Activated CD4-positive, alpha-beta T cell treated with anti-CD3 and anti-CD28 coated beads, Interleukin-2, amount 50 U/mL, for 1 hour (primary cell): ENCODE results near the gene NBAS.
"Not testable (repeated sequence)": the region's sequence is repeated elsewhere in the genome, so short reads cannot be mapped to it uniquely, and the experiment has no call there.

Experiments used
- DNase-seq: peaks from one replicate; pipeline ENCODE4 v3.0.0-alpha.2; 2020

NBAS gene

DNA sequence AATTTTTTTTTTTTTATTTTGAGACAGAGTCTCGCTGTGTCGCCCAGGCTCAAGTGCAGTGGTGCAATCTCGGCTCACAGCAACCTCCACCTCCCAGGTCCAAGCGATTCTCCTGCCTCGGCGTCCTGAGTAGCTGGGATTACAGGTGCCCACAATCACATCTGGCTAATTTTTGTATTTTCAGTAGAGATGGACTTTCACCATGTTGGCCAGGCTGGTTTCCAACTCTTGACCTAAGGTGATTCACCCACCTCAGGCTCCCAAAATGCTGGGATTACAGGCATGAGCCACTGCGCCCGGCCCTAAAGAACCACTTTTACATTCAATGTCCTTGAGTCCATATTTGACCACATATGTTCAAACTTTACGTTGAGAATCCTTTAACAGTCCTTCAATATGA, 156.6 kb downstream of the NBAS start:
- DNase-seq, result not testable (repeated sequence)

DNA sequence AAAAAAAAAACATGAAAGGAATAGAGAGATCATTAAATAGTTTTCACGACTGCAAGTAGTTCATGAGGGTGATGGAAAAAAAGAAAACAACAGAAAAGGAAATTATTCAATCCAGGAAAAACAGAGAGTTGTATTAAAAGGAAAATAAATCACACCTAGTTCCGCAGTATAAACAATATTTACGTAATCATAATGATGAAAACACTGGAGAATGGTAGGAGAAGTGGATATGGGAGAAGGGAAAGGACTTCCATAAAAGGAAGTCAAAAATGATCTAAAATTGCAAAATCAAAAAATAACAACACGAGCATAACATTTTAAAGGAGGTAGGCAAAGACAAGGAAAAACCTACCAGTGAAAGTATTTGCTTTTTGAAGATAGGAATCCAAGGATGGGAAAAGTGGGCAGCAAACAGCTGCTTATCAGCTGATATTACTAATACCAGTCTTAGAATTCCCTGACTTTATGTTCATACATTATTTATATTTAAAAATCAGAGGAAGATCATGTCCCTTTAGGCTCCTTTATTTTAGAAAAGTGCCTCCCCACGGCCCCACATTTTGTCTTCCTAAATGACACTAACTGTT, 160.8 kb downstream of the NBAS start:
- no peak for DNase-seq

DNA sequence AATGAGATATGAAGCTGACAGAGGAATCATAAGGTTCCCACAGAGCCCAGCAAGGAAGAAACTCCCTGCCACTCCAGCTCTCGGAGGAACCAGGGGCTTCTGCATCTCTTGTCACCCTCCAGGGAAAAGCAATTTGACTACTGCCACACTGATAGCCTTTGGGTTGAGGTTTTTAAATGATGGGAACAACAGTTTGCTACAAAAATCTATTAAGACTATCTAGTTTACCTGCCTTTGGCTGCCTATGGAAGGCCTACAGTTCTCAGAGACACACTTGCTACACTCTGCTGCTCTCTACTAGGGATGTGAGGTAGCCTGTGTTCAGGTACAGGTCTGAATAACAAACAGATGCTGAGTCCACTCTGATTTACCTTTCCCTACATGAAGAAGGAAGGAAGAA, 161.9 kb downstream of the NBAS start:
- DNase-seq, result no peak

GRCh38 chr2:15391751-15392150, 169.4 kb downstream of the NBAS start:
- DNase-seq, result no peak

DNA sequence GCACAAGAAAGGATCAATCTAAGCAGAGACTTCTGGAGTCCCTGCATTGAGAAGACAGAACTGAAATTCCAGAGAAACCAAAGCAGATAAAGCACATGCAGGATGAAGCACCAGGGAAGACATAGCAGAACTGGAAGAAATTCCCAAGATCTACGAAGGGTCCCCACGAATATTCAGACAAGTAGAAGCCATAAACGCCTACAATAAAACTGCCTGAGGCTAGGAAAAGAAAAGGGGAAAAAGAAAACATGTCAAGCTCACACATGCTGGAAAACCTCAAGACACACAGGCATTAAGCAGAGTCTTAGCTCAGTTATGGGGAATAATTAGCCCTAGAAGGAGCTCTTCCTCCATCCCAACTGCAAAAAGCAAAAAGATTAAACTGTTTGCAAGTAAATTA, 171.2 kb downstream of the NBAS start:
- DNase-seq, result no peak

DNA sequence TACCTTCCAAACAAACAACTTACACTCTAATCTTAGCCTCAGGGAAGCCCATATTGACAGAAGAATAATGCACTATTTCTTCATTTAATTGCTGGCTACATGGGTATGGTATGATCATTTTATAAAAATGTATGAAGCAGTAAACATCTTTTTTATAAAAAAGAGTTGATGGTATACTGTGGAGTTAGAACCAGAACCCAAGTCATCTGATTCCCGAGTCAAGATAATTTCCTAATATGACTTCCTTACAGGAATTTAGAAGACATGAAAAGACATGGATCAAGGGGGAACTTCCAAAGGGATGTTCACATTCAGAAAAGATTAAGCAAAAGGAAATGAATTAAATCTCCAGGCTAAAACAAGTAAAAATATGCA, 171.8 kb downstream of the NBAS start:
- no peak for DNase-seq

GRCh38 chr2:15388406-15389325, 172.5 kb downstream of the NBAS start:
- no peak for DNase-seq

- no peak for DNase-seq
These were observed 175.9 kb downstream of the NBAS start for GRCh38 chr2:15385184-15385583.

GRCh38 chr2:15383695-15384350, 177.3 kb downstream of the NBAS start:
- DNase-seq, result no peak

DNA sequence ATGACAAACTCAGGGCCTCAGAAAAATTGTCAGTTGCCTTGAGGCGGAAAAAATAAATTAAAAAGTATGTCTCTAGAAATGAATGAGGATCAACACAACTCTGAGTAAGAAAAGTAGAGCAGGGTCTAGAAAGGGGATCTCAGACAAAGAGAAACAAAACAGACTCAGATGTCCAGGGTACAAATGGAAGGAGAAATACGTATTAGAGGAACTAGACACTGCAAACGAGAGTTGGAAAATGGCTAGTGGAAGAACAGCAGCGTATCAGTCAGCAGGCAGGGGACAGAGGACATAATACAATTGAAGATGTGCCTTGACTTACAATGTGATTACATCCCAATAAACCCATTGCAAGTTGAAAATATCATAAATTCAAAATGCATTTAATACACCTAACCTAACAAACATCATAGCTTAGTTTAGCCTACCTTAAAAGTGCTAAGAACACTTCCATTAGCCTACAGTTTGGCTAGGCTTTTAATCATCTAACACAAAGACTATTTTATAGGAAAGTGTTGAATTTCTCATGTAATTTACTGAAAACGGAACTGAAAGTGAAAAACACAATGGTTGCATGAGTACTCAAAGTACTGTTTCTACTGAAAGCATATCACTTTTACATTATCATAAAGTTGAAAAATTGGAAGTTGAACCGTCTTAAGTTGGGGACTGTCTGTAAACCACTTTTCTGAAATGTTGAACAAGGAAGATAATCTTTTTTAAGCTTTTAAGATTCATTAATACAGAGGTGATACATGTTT, 182.8 kb downstream of the NBAS start:
- DNase-seq, result no peak

- no peak for DNase-seq
These were observed 183.9 kb downstream of the NBAS start for GRCh38 chr2:15377202-15377601.

DNA sequence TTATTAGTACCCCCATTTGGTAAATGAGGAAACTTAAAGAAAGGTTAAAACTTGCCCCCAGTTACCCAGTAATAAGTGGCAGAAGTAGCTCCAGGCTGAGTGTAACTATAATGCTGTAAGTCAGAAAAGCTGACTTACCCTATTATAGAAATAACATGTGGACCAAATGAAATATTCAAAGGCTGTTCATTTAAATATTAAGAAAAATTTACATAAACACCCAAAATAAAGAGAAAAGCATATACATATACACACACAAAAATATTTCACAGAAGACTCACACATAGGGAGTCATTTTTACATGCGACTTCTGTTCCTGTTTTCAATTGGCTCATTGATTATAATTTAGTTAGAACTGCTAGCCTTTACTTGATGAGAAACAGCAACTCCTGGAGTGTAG, 189.1 kb downstream of the NBAS start:
- DNase-seq, result no peak

DNA sequence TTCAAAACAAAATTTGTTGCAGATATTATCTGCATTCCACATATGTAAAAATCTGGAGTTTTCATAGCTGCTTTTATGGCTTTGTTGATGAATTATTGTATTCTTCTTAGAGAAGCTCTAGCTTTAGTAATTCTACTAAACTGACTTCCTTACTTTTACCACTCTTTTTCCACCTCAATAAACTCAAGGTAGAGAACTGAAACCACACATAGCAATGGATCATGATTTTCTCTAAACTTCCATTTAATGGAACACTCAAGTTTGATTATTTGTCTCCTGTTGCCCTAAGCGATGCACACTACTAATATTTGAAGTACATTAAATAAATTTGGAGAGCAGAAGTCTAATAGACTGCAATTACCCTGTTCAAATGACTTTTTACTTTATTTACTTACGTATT, 192.0 kb downstream of the NBAS start:
- no peak for DNase-seq

- DNase-seq, result no peak
These were observed 193.4 kb downstream of the NBAS start for GRCh38 chr2:15367715-15368114.

- no peak for DNase-seq
These were observed 193.9 kb downstream of the NBAS start for GRCh38 chr2:15367205-15367604.

DNA sequence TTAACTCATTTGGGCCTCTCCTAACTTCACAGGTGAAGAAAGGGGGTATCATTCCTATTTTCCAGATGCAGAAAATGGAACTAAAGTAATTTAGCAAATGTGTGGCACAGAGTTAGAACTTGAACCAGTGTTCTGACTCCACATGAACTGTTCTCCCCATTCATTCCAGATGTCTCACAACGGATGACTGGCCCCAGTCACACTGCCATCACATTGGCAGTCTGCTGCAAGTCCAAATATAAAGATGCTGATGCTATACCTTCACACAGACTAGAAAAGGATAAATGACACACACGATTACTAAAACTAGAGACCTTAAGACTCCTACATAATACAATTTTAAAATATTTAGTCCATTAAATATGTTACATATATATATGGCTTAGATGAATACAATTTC, 195.7 kb downstream of the NBAS start:
- DNase-seq, result no peak

- DNase-seq, result no peak
These were observed 196.6 kb downstream of the NBAS start for GRCh38 chr2:15364561-15364960.

DNA sequence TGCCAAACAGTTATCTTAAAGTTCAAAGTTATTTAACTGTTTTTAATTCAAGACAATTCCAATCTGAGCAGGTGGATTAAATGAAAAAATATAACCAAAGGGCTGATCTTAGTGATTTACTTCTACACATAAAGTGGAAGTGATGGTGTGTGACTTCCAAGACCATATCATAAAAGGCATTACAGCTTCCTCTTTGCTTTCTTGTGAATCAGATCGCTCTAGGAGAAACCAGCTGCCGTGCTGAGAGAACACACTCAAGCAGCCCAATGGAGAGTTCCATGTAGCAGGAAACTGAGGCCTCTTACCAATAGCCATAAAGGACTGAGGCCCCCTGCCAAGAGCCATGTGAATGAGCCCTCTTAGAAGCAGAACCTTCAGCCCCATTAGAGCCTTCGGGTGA, 197.4 kb downstream of the NBAS start:
- DNase-seq, result no peak

DNA sequence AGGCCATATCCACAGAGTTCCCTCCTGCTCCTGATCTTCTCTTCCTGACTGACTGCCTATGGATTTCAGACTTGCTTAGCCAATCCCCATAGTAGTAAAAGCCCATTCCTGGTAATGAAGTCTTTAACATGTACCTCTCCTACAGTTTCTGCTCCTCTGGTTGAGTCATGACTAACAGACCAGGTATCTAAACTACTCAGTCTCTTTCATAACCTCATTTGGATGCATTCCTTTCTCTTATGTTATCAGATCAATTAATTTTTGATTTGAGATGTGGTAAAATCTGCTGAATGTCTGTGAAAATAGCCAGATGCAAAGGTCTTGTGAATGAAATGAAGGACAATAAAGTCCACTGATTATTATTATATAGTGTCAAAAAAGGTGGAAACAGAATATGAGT, 198.0 kb downstream of the NBAS start:
- DNase-seq, result no peak

DNA sequence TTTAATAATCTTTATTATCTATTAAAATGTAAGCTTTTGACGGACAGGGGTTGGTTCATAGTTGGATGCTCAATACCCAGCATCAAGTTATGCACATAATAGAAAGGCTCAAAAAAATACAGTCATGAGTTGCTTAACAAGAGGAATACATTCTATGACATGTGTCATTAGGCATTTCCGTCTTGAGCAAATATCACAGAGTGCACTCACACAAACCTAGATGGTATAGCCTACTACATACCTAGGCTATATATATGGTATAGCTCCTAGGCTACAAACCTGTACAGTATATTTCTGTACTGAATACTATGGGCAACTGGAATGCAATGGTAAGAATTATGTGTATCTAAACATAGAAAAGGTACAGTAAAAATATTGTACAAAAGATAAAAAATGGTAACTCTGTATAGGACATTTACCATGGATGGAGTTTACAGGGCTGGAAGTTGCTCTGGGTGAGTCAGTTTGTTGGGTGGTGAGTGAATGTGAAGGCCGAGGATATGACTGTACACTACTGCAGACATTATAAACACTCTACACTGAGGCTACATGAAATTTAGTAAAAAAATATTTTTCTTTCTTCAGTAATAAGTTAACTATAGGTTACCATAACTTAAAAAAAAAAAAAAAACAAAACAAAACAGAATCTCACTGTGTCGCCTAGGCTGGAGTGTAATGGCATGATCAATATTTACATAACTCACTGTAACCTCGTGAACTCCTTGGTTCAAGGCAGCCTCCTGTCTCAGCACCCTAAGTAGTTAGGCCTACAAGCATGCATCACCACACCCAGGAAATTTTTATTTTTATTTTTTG, 201.2 kb downstream of the NBAS start:
- no peak for DNase-seq

DNA sequence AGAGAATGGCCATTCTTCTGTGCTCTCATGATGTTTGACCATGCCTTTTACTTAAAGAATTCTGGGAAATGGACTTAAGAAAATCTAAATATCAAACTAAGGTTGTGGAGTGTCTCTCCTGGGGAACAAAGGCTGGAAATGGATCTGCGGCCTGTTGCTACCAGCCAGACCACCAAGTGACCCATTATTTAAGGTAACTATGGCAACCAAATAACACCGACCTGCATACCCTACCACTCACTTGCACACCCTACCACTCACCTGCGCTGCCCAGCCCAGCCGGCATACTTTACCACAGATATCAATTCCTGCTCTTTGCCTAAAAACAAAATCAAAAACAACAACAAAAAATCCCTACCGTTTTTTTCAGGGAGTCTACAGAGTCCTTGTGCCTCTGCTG, 203.2 kb downstream of the NBAS start:
- no peak for DNase-seq

DNA sequence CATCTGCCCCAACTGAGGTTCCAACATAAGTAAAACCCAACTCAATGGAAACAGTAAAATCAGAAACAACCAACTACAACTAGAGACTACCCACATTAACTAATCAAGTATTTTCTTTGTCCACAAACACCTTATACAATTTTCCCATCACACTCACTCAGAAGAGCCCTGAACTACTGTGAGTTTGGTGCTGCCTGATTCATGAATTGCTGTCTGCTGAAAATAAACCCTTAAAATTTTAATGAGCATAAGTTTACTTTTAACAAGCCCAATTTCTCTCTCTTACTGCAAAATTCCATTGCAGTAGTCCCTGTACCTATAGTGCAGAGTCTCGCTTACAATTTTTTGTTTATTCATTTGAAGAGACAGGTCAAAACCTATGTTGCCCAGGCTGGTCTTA, 203.9 kb downstream of the NBAS start:
- no peak for DNase-seq

GRCh38 chr2:15355386-15355785, 205.7 kb downstream of the NBAS start:
- no peak for DNase-seq
